PC-3 (cell line): ENCODE measurements around the gene TMF1. TPM values are rescaled to one million over a fixed set of nuclear protein-coding genes. Genes with fewer than 3 reads are reported as not detected.
A peak's percentile ranks its signal among the peaks of the same experiment; 100 is the strongest.

ENCODE experiments used
- ATAC-seq: fragments of 200-7000 bp; cut with Tn5 transposase; 2 replicates; pipeline ENCODE4 v1.9.1; 2020; ENCODE audit warnings: mild to moderate bottlenecking, moderate library complexity
- BruUV-seq: library from RNA; stranded (reverse); fragments of 400-500 nt; replicated peaks from 2 replicates; lab custom pipeline; 2021; lab: Mats Ljungman, UMichigan
- CTCF ChIA-PET: fragments of 300-600 bp; sonication (Branson Sonifier 250); formaldehyde crosslinking; loops from one replicate; lab custom pipeline; 2022; ENCODE audit warnings: antibody characterized with exemption; lab: Charles Lee
- POLR2A ChIA-PET: fragments of 300-600 bp; sonication (Branson Sonifier 250); formaldehyde crosslinking; loops from one replicate; lab custom pipeline; 2022; ENCODE audit warnings: antibody characterized with exemption; ENCODE audit not compliant: unreplicated experiment; lab: Charles Lee
- DNase-seq: peaks from one replicate; pipeline ENCODE4 v3.0.0-alpha.2; 2015
- H2AFZ ChIP-seq: fragments of 300-600 bp; sonication (generic); 2 replicates; pipeline ENCODE4 v1.6.0; 2016; ENCODE audit warnings: antibody characterized with exemption, low read length
- H3F3A ChIP-seq: fragments of 300-600 bp; sonication (generic); one replicate; pipeline ENCODE4 v1.6.0; 2017; ENCODE audit warnings: antibody characterized with exemption, low read length, control low read depth, mild to moderate bottlenecking; ENCODE audit not compliant: unreplicated experiment
- H3K27ac ChIP-seq: fragments of 300-600 bp; sonication (generic); 2 replicates; pipeline ENCODE4 v1.5.1; 2016; ENCODE audit warnings: mild to moderate bottlenecking, low read length
- H3K27me3 ChIP-seq: fragments of 300-600 bp; sonication (generic); 2 replicates; pipeline ENCODE4 v1.6.1; 2016; ENCODE audit warnings: low read length, mixed read lengths
- H3K36me3 ChIP-seq: fragments of 300-600 bp; sonication (generic); 2 replicates; pipeline ENCODE4 v1.6.1; 2016; ENCODE audit warnings: low read depth, mixed run types, low read length, mixed read lengths
- H3K4me1 ChIP-seq: fragments of 300-600 bp; sonication (generic); 2 replicates; pipeline ENCODE4 v1.5.1; 2016; ENCODE audit warnings: low read length; ENCODE audit not compliant: insufficient read depth
- H3K4me2 ChIP-seq: fragments of 300-600 bp; sonication (generic); 2 replicates; pipeline ENCODE4 v1.6.0; 2016; ENCODE audit warnings: low read length
- H3K4me3 ChIP-seq: fragments of 300-600 bp; sonication (generic); 2 replicates; pipeline ENCODE4 v1.5.1; 2016; ENCODE audit warnings: mild to moderate bottlenecking, low read length, mixed read lengths
- H3K79me2 ChIP-seq: fragments of 300-600 bp; sonication (generic); 2 replicates; pipeline ENCODE4 v1.6.1; 2017; ENCODE audit warnings: low read length, mixed read lengths
- H3K9ac ChIP-seq: fragments of 300-600 bp; sonication (generic); 2 replicates; pipeline ENCODE4 v1.6.0; 2016; ENCODE audit warnings: mild to moderate bottlenecking, low read length
- H3K9me2 ChIP-seq: fragments of 300-600 bp; sonication (generic); replicated peaks from 2 replicates; pipeline ENCODE4 v1.6.1; 2016; ENCODE audit warnings: mixed run types, low read length, mixed read lengths
- H3K9me3 ChIP-seq: fragments of 300-600 bp; sonication (generic); 2 replicates; pipeline ENCODE4 v1.6.1; 2016; ENCODE audit warnings: low read length, mixed read lengths
- H4K20me1 ChIP-seq: fragments of 300-600 bp; sonication (generic); 2 replicates; pipeline ENCODE4 v1.6.1; 2016; ENCODE audit warnings: low read length, mixed read lengths
- CTCF ChIP-seq: fragments of 300-600 bp; sonication (generic); conservative IDR thresholded peaks from 2 replicates; pipeline ENCODE4 v1.5.1; 2017; ENCODE audit warnings: antibody characterized with exemption, low read depth, mild to moderate bottlenecking, low read length
- EZH2 ChIP-seq: fragments of 300-600 bp; sonication (generic); IDR thresholded peaks from one replicate; pipeline ENCODE4 v1.6.1; 2017; ENCODE audit warnings: antibody characterized with exemption, mild to moderate bottlenecking, low read length; ENCODE audit not compliant: unreplicated experiment
- EZH2phosphoT487 ChIP-seq: fragments of 300-600 bp; sonication (generic); IDR thresholded peaks from 2 replicates; pipeline ENCODE4 v1.6.1; 2018; ENCODE audit warnings: mild to moderate bottlenecking, antibody characterized with exemption, low read length, borderline replicate concordance
- intact Hi-C: fragments of 100-400 bp; cut with micrococcal nuclease; formaldehyde crosslinking; loops from 2 replicates; pipeline ENCODE4 v1.9.0; 2023
- total RNA-seq: library from RNA; depleted of rRNA; stranded (reverse); fragments of >200 nt; gene quantifications from 2 replicates; pipeline ENCODE4 v1.2.3, GENCODE V29; 2014

Gene TMF1
- total RNA-seq, 1 experiment from 2014 or later, result 7.2 TPM

- Histone ChIP-seq H3K79me2 (no peaks in the 10 kb centered on the region), H3K4me3 (no peak overlapping the region), H3K4me2 (no peak overlapping the region), H3K4me1 (peaks cover 9% of the 10 kb centered on the region; the same call in 1 of the 2 replicates), H3K27ac (no peak overlapping the region), H3K9me2 (no peaks in the 10 kb centered on the region), H3K9ac (no peak overlapping the region), H3K27me3 (no peaks in the 10 kb centered on the region), H3K9me3 (no peaks in the 10 kb centered on the region), H3K36me3 (no peaks in the 10 kb centered on the region), H4K20me1 (no peaks in the 10 kb centered on the region), H3F3A (no peaks in the 10 kb centered on the region), H2AFZ (no peak overlapping the region)
- ChIA-PET POLR2A (no interaction called here), CTCF (no interaction called here)
- ATAC-seq, result no peak
- DNase-seq, result no peak
- BruUV-seq, result no TSS peak
- intact Hi-C loops, result no loop called here
- no peak for TF ChIP-seq CTCF
- TF ChIP-seq EZH2, result no peak
- no peak for TF ChIP-seq EZH2phosphoT487
These were observed 36.0 kb downstream of the TMF1 start for GRCh38 chr3:69016102-69016501.

DNA sequence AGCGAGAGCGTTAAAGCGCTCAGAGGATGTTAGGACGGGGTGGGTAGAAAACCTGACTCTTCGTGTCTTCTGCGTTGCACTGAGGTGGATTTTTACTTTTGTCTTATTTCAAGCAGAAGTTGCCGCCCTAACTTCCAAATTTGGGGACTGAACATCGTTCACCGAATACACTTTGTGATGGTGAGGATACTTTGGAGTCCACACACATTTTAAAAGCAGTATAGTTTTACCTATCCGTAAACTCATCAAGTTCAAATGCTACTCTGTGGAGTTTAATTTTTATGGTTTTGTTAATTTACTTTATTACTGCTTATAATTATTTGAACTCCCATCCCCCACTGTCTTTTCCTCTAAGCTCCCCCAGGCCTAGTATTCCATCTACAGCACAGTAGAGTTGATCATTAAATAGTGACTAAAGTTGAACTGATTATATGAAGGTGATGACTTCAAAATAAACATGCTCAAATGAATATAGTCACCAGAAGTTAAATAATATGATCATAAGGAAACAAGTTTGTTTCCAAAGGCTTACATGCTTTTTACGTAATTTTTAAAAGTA is 38.0 kb downstream of the TMF1 start:
- ATAC-seq, result no peak; the same call in 1 of the 2 replicates
- H3K9me2 ChIP-seq, result no peaks in the 10 kb centered on the region
- peak overlapping the region; percentile 52 for H3K27ac ChIP-seq
- H3F3A ChIP-seq, result no peaks in the 10 kb centered on the region
- DNase-seq, result no peak
- intact Hi-C loops, result no loop called here
- no peaks in the 10 kb centered on the region for H3K36me3 ChIP-seq
- peak overlapping the region; percentile 87 for H3K4me2 ChIP-seq
- peak overlapping the region; percentile 81 for H3K9ac ChIP-seq
- TF ChIP-seq EZH2, result no peak
- no peak for TF ChIP-seq EZH2phosphoT487
- no peak for TF ChIP-seq CTCF
- ChIA-PET POLR2A (no interaction called here), CTCF (interaction anchor here (0.7 kb wide), 1 partner anchor 72 kb away, joined by 3 read pairs; no protein-coding TSS in a partner anchor)
- no peaks in the 10 kb centered on the region for H3K79me2 ChIP-seq
- H3K9me3 ChIP-seq, result no peaks in the 10 kb centered on the region
- peak overlapping the region; percentile 71 for H3K4me3 ChIP-seq
- TSS peak; percentile 61 for BruUV-seq
- H3K4me1 ChIP-seq, result peaks cover 9% of the 10 kb centered on the region; the same call in 1 of the 2 replicates
- H3K27me3 ChIP-seq, result no peaks in the 10 kb centered on the region
- no peaks in the 10 kb centered on the region for H4K20me1 ChIP-seq
- peak overlapping the region; percentile 82 for H2AFZ ChIP-seq

DNA sequence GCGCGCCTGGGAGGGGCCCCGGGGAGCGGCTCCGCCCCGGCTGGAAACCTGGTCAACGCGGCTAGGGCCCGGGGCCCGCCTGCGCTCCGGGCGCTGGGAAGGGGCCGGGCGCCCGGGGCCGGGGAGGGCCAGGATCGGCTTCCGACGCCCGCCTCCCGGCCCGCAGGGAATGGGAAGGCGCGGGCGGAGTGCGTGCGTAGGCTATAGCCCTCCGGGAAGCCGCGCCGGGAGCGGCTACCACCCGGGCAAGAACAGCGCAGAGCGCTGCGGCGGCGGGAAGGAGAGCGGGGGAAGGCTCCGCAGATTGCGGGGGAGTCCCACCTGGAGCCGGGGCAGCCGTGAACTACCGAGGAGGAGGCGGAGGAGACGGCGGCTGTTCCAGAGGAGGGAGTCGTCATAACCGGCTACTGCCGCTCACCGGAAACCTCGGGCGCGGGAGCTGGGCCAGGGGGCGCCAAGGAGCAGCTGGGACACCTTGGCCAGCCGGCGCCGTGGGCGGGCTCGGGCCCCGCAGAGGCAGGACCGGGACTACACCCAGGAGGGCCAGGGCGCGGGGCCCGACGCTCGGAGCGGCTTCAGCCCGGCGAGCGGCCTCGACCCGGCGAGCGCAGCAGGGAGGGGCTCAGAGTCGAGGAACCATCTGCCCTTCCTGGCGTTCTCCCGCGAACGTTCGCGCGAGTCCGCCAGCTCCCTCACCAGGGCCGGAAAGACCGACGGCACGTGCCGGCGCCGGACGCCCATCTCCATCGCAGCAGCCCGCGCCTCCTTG is 38.7 kb downstream of the TMF1 start, which contains the start of gene EOGT:
TSS of gene EOGT (minus strand) at position 432 of the 769 bp plus-strand sequence. CDS start 3,838 bp downstream, outside the sequence.
- BruUV-seq, result no TSS peak
- POLR2A ChIA-PET, result no interaction called here
- DNase-seq (peak; percentile 70), ATAC-seq (peak; percentile 84)
- Histone ChIP-seq H3K4me2 (peak within 1 kb of the TSS; percentile 87), H3K4me1 (peaks cover 9% of the 10 kb centered on the region; the same call in 1 of the 2 replicates), H3K36me3 (no peaks in the 10 kb centered on the region), H3K9ac (peak within 1 kb of the TSS; percentile 81), H3K79me2 (no peaks in the 10 kb centered on the region), H3K4me3 (peak within 1 kb of the TSS; percentile 71), H3K27ac (peak within 1 kb of the TSS; percentile 52), H4K20me1 (no peaks in the 10 kb centered on the region), H2AFZ (peak within 1 kb of the TSS; percentile 82), H3K9me2 (no peaks in the 10 kb centered on the region), H3K27me3 (no peaks in the 10 kb centered on the region), H3K9me3 (no peaks in the 10 kb centered on the region), H3F3A (no peaks in the 10 kb centered on the region)
- CTCF ChIA-PET, result interaction anchor here (0.7 kb wide), 1 partner anchor 73 kb away, joined by 3 read pairs; no protein-coding TSS in a partner anchor
- TF ChIP-seq EZH2phosphoT487, result no peak
- peak; percentile 54 for TF ChIP-seq CTCF
- no peak for TF ChIP-seq EZH2
- intact Hi-C loops, result no loop called here
